ENCODE results near the gene HAGH.

GRCh38 chr16:1857433-1858097 is 30.9 kb upstream of the HAGH start:
- TF ChIP-seq CTCF (IDR thresholded peaks at IDR 0.05; ENCODE audit: insufficient read depth, low read depth, low read length) (no peak), EZH2 (IDR thresholded peaks at IDR 0.05; ENCODE audit: insufficient read depth, low read length) (no peak)
